Ishikawa (cell line): Measurements from ENCODE around the gene PDE11A.

Source experiments
- CEBPB ChIP-seq: IDR thresholded peaks from 2 replicates; pipeline ENCODE4 v1.6.1; 2012
- CREB1 ChIP-seq: IDR thresholded peaks from 2 replicates; pipeline ENCODE4 v1.6.1; 2012; ENCODE audit warnings: low read depth
- EGR1 ChIP-seq: IDR thresholded peaks from 2 replicates; pipeline ENCODE4 v1.6.1; 2012
- EP300 ChIP-seq: IDR thresholded peaks from 2 replicates; pipeline ENCODE4 v1.6.1; 2012; ENCODE audit warnings: borderline replicate concordance
- FOXM1 ChIP-seq: IDR thresholded peaks from 2 replicates; pipeline ENCODE4 v1.6.1; 2012; ENCODE audit warnings: low read depth, borderline replicate concordance
- MAX ChIP-seq: IDR thresholded peaks from 2 replicates; pipeline ENCODE4 v1.6.1; 2012
- NFIC ChIP-seq: IDR thresholded peaks from 2 replicates; pipeline ENCODE4 v1.6.1; 2012
- RAD21 ChIP-seq: IDR thresholded peaks from 2 replicates; pipeline ENCODE4 v1.6.1; 2012; ENCODE audit warnings: low read depth
- REST ChIP-seq: IDR thresholded peaks from 2 replicates; pipeline ENCODE4 v1.6.1; 2012; ENCODE audit warnings: low read depth, mild to moderate bottlenecking
- TAF1 ChIP-seq: IDR thresholded peaks from 2 replicates; pipeline ENCODE4 v1.6.1; 2012; ENCODE audit warnings: low read depth, mild to moderate bottlenecking
- TCF12 ChIP-seq: IDR thresholded peaks from 2 replicates; pipeline ENCODE4 v1.6.1; 2012; ENCODE audit warnings: low read depth
- TEAD4 ChIP-seq: IDR thresholded peaks from 2 replicates; pipeline ENCODE4 v1.6.1; 2012
- USF1 ChIP-seq: IDR thresholded peaks from 2 replicates; pipeline ENCODE4 v1.6.1; 2012
- YY1 ChIP-seq: IDR thresholded peaks from 2 replicates; pipeline ENCODE4 v1.6.1; 2012; ENCODE audit warnings: low read depth
- ZBTB7A ChIP-seq: IDR thresholded peaks from 2 replicates; pipeline ENCODE4 v1.6.1; 2012; ENCODE audit warnings: low read depth

The PDE11A gene

GRCh38 chr2:177588671-177589070, 483.9 kb downstream of the PDE11A start:
- TF ChIP-seq YY1 (no peak), EGR1 (no peak), REST (no peak), CREB1 (no peak), CEBPB (no peak), ZBTB7A (no peak), TCF12 (no peak), TEAD4 (no peak), EP300 (no peak), MAX (no peak), RAD21 (no peak), NFIC (no peak), USF1 (no peak), TAF1 (no peak)

- no peak for TF ChIP-seq NFIC
Measured at GRCh38 chr2:177587371-177587770, 485.2 kb downstream of the PDE11A start.

GRCh38 chr2:177586154-177586553, 486.4 kb downstream of the PDE11A start:
- TF ChIP-seq ZBTB7A (no peak), MAX (no peak), USF1 (no peak), CEBPB (no peak), EP300 (no peak), RAD21 (no peak)

GRCh38 chr2:177585234-177585863, 487.2 kb downstream of the PDE11A start:
- TF ChIP-seq TAF1 = no peak
- TF ChIP-seq MAX = no peak
- TF ChIP-seq USF1 = no peak
- TF ChIP-seq NFIC = no peak
- no peak for TF ChIP-seq TCF12
- no peak for TF ChIP-seq EP300
- TF ChIP-seq RAD21 = no peak
- no peak for TF ChIP-seq TEAD4
- TF ChIP-seq YY1 = no peak
- TF ChIP-seq REST = no peak
- TF ChIP-seq CREB1 = no peak
- TF ChIP-seq FOXM1 = no peak
- no peak for TF ChIP-seq CEBPB
- no peak for TF ChIP-seq EGR1
- TF ChIP-seq ZBTB7A = no peak

- TF ChIP-seq CEBPB (no peak), TCF12 (no peak), EGR1 (no peak), FOXM1 (no peak), NFIC (no peak), REST (no peak), MAX (no peak), TEAD4 (no peak), TAF1 (no peak)
Measured at GRCh38 chr2:177584030-177584692, 488.4 kb downstream of the PDE11A start.
